IPS-18c (cell line): ENCODE results near the gene MEFV.
"Not testable (repeated sequence)": the region's sequence is repeated elsewhere in the genome, so short reads cannot be mapped to it uniquely, and the experiment has no call there.

Experiments
- H3K4me3 ChIP-seq: 2 replicates; pipeline ENCODE4 v1.7.0; 2013; ENCODE audit warnings: low read depth, mild to moderate bottlenecking, low read length, moderate library complexity; ENCODE audit not compliant: insufficient read depth
- H3K9me3 ChIP-seq: one replicate; pipeline ENCODE4 v1.6.1; 2013; ENCODE audit warnings: mild to moderate bottlenecking, low read length, moderate library complexity; ENCODE audit not compliant: control insufficient read depth, insufficient read depth

MEFV gene

GRCh38 chr16:3241761-3242160 lies 14.7 kb downstream of the MEFV start:
- Histone ChIP-seq H3K4me3 (no peak overlapping the region), H3K9me3 (no peaks in the 10 kb centered on the region)

- Histone ChIP-seq H3K9me3 (no peaks in the 10 kb centered on the region), H3K4me3 (no peak overlapping the region)
Observed at GRCh38 chr16:3235856-3236669, 20.4 kb downstream of the MEFV start.

- H3K4me3 ChIP-seq = peak within 1 kb of the TSS; percentile 99
- no peaks in the 10 kb centered on the region for H3K9me3 ChIP-seq
Observed at GRCh38 chr16:3234857-3235561, 21.4 kb downstream of the MEFV start, which contains the start of gene ZNF200. Gene ZNF200, minus strand, starts transcription at chr16:3235158. Its CDS starts 1,403 bp downstream, at chr16:3233755.

GRCh38 chr16:3234543-3234856 lies 21.9 kb downstream of the MEFV start:
- Histone ChIP-seq H3K4me3 (peak overlapping the region; percentile 99), H3K9me3 (no peaks in the 10 kb centered on the region)

- Histone ChIP-seq H3K9me3 (peaks cover 9% of the 10 kb centered on the region), H3K4me3 (no peak overlapping the region)
Observed at GRCh38 chr16:3223913-3224515, 32.4 kb downstream of the MEFV start.

- H3K4me3 ChIP-seq = no peak overlapping the region
- peaks cover 8% of the 10 kb centered on the region for H3K9me3 ChIP-seq
Observed at GRCh38 chr16:3220839-3221238, 35.6 kb downstream of the MEFV start.

GRCh38 chr16:3216263-3216640 lies 40.2 kb downstream of the MEFV start:
- Histone ChIP-seq H3K4me3 (no peak overlapping the region), H3K9me3 (peaks cover 2% of the 10 kb centered on the region)

- Histone ChIP-seq H3K4me3 (no peak overlapping the region), H3K9me3 (peaks cover 2% of the 10 kb centered on the region)
Observed at GRCh38 chr16:3215601-3216262, 40.7 kb downstream of the MEFV start.

GRCh38 chr16:3214904-3215600 lies 41.4 kb downstream of the MEFV start:
- Histone ChIP-seq H3K9me3 (peaks cover 2% of the 10 kb centered on the region), H3K4me3 (no peak overlapping the region)

GRCh38 chr16:3212567-3212966 lies 43.9 kb downstream of the MEFV start:
- no peak overlapping the region for H3K4me3 ChIP-seq
- peaks cover 2% of the 10 kb centered on the region for H3K9me3 ChIP-seq

- Histone ChIP-seq H3K4me3 (no peak overlapping the region), H3K9me3 (peaks cover 2% of the 10 kb centered on the region)
Observed at GRCh38 chr16:3212006-3212405, 44.4 kb downstream of the MEFV start.

GRCh38 chr16:3207086-3207953 lies 49.1 kb downstream of the MEFV start:
- no peak overlapping the region for H3K4me3 ChIP-seq
- H3K9me3 ChIP-seq = peaks cover 9% of the 10 kb centered on the region

- not testable (repeated sequence) for H3K9me3 ChIP-seq, H3K4me3 ChIP-seq
Observed at GRCh38 chr16:3205939-3206338, 50.5 kb downstream of the MEFV start.

- Histone ChIP-seq H3K9me3 (peaks cover 12% of the 10 kb centered on the region), H3K4me3 (no peak overlapping the region)
Observed at GRCh38 chr16:3202903-3203539, 53.4 kb downstream of the MEFV start.

GRCh38 chr16:3198334-3199072 lies 57.9 kb downstream of the MEFV start:
- peaks cover 3% of the 10 kb centered on the region for H3K9me3 ChIP-seq
- no peak overlapping the region for H3K4me3 ChIP-seq
